PC-3 (cell line): ENCODE measurements around the gene AKAP17A. TPM values are rescaled to one million over a fixed set of nuclear protein-coding genes. Genes with fewer than 3 reads are reported as not detected.

Experiments
- ATAC-seq: fragments of 200-7000 bp; cut with Tn5 transposase; 2 replicates; pipeline ENCODE4 v1.9.1; 2020; ENCODE audit warnings: mild to moderate bottlenecking, moderate library complexity
- BruUV-seq: library from RNA; stranded (reverse); fragments of 400-500 nt; replicated peaks from 2 replicates; lab custom pipeline; 2021; lab: Mats Ljungman, UMichigan
- CTCF ChIA-PET: fragments of 300-600 bp; sonication (Branson Sonifier 250); formaldehyde crosslinking; loops from one replicate; lab custom pipeline; 2022; ENCODE audit warnings: antibody characterized with exemption; lab: Charles Lee
- POLR2A ChIA-PET: fragments of 300-600 bp; sonication (Branson Sonifier 250); formaldehyde crosslinking; loops from one replicate; lab custom pipeline; 2022; ENCODE audit warnings: antibody characterized with exemption; ENCODE audit not compliant: unreplicated experiment; lab: Charles Lee
- DNase-seq: peaks from one replicate; pipeline ENCODE4 v3.0.0-alpha.2; 2015
- H2AFZ ChIP-seq: fragments of 300-600 bp; sonication (generic); 2 replicates; pipeline ENCODE4 v1.6.0; 2016; ENCODE audit warnings: antibody characterized with exemption, low read length
- H3F3A ChIP-seq: fragments of 300-600 bp; sonication (generic); one replicate; pipeline ENCODE4 v1.6.0; 2017; ENCODE audit warnings: antibody characterized with exemption, low read length, control low read depth, mild to moderate bottlenecking; ENCODE audit not compliant: unreplicated experiment
- H3K27ac ChIP-seq: fragments of 300-600 bp; sonication (generic); 2 replicates; pipeline ENCODE4 v1.5.1; 2016; ENCODE audit warnings: mild to moderate bottlenecking, low read length
- H3K27me3 ChIP-seq: fragments of 300-600 bp; sonication (generic); 2 replicates; pipeline ENCODE4 v1.6.1; 2016; ENCODE audit warnings: low read length, mixed read lengths
- H3K36me3 ChIP-seq: fragments of 300-600 bp; sonication (generic); 2 replicates; pipeline ENCODE4 v1.6.1; 2016; ENCODE audit warnings: low read depth, mixed run types, low read length, mixed read lengths
- H3K4me1 ChIP-seq: fragments of 300-600 bp; sonication (generic); 2 replicates; pipeline ENCODE4 v1.5.1; 2016; ENCODE audit warnings: low read length; ENCODE audit not compliant: insufficient read depth
- H3K4me2 ChIP-seq: fragments of 300-600 bp; sonication (generic); 2 replicates; pipeline ENCODE4 v1.6.0; 2016; ENCODE audit warnings: low read length
- H3K4me3 ChIP-seq: fragments of 300-600 bp; sonication (generic); 2 replicates; pipeline ENCODE4 v1.5.1; 2016; ENCODE audit warnings: mild to moderate bottlenecking, low read length, mixed read lengths
- H3K79me2 ChIP-seq: fragments of 300-600 bp; sonication (generic); 2 replicates; pipeline ENCODE4 v1.6.1; 2017; ENCODE audit warnings: low read length, mixed read lengths
- H3K9ac ChIP-seq: fragments of 300-600 bp; sonication (generic); 2 replicates; pipeline ENCODE4 v1.6.0; 2016; ENCODE audit warnings: mild to moderate bottlenecking, low read length
- H3K9me2 ChIP-seq: fragments of 300-600 bp; sonication (generic); replicated peaks from 2 replicates; pipeline ENCODE4 v1.6.1; 2016; ENCODE audit warnings: mixed run types, low read length, mixed read lengths
- H3K9me3 ChIP-seq: fragments of 300-600 bp; sonication (generic); 2 replicates; pipeline ENCODE4 v1.6.1; 2016; ENCODE audit warnings: low read length, mixed read lengths
- H4K20me1 ChIP-seq: fragments of 300-600 bp; sonication (generic); 2 replicates; pipeline ENCODE4 v1.6.1; 2016; ENCODE audit warnings: low read length, mixed read lengths
- CTCF ChIP-seq: fragments of 300-600 bp; sonication (generic); conservative IDR thresholded peaks from 2 replicates; pipeline ENCODE4 v1.5.1; 2017; ENCODE audit warnings: antibody characterized with exemption, low read depth, mild to moderate bottlenecking, low read length
- EZH2 ChIP-seq: fragments of 300-600 bp; sonication (generic); IDR thresholded peaks from one replicate; pipeline ENCODE4 v1.6.1; 2017; ENCODE audit warnings: antibody characterized with exemption, mild to moderate bottlenecking, low read length; ENCODE audit not compliant: unreplicated experiment
- EZH2phosphoT487 ChIP-seq: fragments of 300-600 bp; sonication (generic); IDR thresholded peaks from 2 replicates; pipeline ENCODE4 v1.6.1; 2018; ENCODE audit warnings: mild to moderate bottlenecking, antibody characterized with exemption, low read length, borderline replicate concordance
- intact Hi-C: fragments of 100-400 bp; cut with micrococcal nuclease; formaldehyde crosslinking; loops from 2 replicates; pipeline ENCODE4 v1.9.0; 2023
- total RNA-seq: library from RNA; depleted of rRNA; stranded (reverse); fragments of >200 nt; gene quantifications from 2 replicates; pipeline ENCODE4 v1.2.3, GENCODE V29; 2014

Gene AKAP17A
- total RNA-seq, 1 experiment from 2014 or later: 36.8 TPM

- DNase-seq: no peak
- no peaks in the 10 kb centered on the region for H3K9me3 ChIP-seq
- ChIA-PET CTCF (no interaction called here), POLR2A (no interaction called here)
- H3K9ac ChIP-seq: no peak overlapping the region
- no peak overlapping the region for H2AFZ ChIP-seq
- BruUV-seq: no TSS peak
- peaks cover 16% of the 10 kb centered on the region for H3K36me3 ChIP-seq
- H3K27ac ChIP-seq: no peak overlapping the region
- H3K4me3 ChIP-seq: no peak overlapping the region
- no peaks in the 10 kb centered on the region for H3K9me2 ChIP-seq
- no peaks in the 10 kb centered on the region for H3K4me1 ChIP-seq
- no peak for ATAC-seq
- intact Hi-C loops: no loop called here
- TF ChIP-seq CTCF: no peak
- no peak for TF ChIP-seq EZH2phosphoT487
- no peak for TF ChIP-seq EZH2
- H3F3A ChIP-seq: no peaks in the 10 kb centered on the region
- no peak overlapping the region for H3K4me2 ChIP-seq
- H4K20me1 ChIP-seq: no peaks in the 10 kb centered on the region
- H3K79me2 ChIP-seq: peaks cover 17% of the 10 kb centered on the region
- H3K27me3 ChIP-seq: no peaks in the 10 kb centered on the region
Measured at GRCh38 chrX:1599791-1600405, 8.5 kb downstream of the AKAP17A start.

- no peak overlapping the region for H3K27ac ChIP-seq
- H3K36me3 ChIP-seq: peaks cover 16% of the 10 kb centered on the region
- TF ChIP-seq EZH2phosphoT487 (no peak), EZH2 (no peak), CTCF (no peak)
- ATAC-seq (no peak), DNase-seq (no peak)
- no peaks in the 10 kb centered on the region for H3K9me3 ChIP-seq
- no peaks in the 10 kb centered on the region for H3K27me3 ChIP-seq
- H3K9me2 ChIP-seq: no peaks in the 10 kb centered on the region
- no peaks in the 10 kb centered on the region for H3K4me1 ChIP-seq
- no peak overlapping the region for H3K4me3 ChIP-seq
- H2AFZ ChIP-seq: no peak overlapping the region
- no TSS peak for BruUV-seq
- no peaks in the 10 kb centered on the region for H4K20me1 ChIP-seq
- H3K9ac ChIP-seq: no peak overlapping the region
- ChIA-PET POLR2A (no interaction called here), CTCF (no interaction called here)
- peaks cover 11% of the 10 kb centered on the region for H3K79me2 ChIP-seq
- H3K4me2 ChIP-seq: no peak overlapping the region
- intact Hi-C loops: no loop called here
- no peaks in the 10 kb centered on the region for H3F3A ChIP-seq
Measured at GRCh38 chrX:1600406-1601050, 9.1 kb downstream of the AKAP17A start.

- no peaks in the 10 kb centered on the region for H3F3A ChIP-seq
- H2AFZ ChIP-seq: no peak overlapping the region
- H3K27me3 ChIP-seq: no peaks in the 10 kb centered on the region
- CTCF ChIA-PET: no interaction called here
- no peaks in the 10 kb centered on the region for H3K4me1 ChIP-seq
- DNase-seq (no peak), ATAC-seq (no peak)
- BruUV-seq: no TSS peak
- H3K79me2 ChIP-seq: peaks cover 6% of the 10 kb centered on the region; the same call in 1 of the 2 replicates
- H4K20me1 ChIP-seq: no peaks in the 10 kb centered on the region
- H3K36me3 ChIP-seq: peaks cover 16% of the 10 kb centered on the region
- POLR2A ChIA-PET: no interaction called here
- TF ChIP-seq CTCF (no peak), EZH2 (no peak), EZH2phosphoT487 (no peak)
- no peaks in the 10 kb centered on the region for H3K9me3 ChIP-seq
- H3K9ac ChIP-seq: no peak overlapping the region
- H3K4me2 ChIP-seq: no peak overlapping the region
- H3K27ac ChIP-seq: no peak overlapping the region
- intact Hi-C loops: no loop called here
- H3K4me3 ChIP-seq: no peak overlapping the region
- H3K9me2 ChIP-seq: no peaks in the 10 kb centered on the region
Measured at GRCh38 chrX:1601051-1601767, 9.8 kb downstream of the AKAP17A start.
